ENCODE data around the gene REC8.

Gene REC8

GRCh38 chr14:24139272-24139934 is 32.5 kb upstream of the REC8 start:
- no peak for DNase-seq

- peak; percentile 99 for DNase-seq
Measured at GRCh38 chr14:24141097-24141880, 30.6 kb upstream of the REC8 start, which contains the start of gene EMC9. EMC9 (minus strand) TSS chr14:24141591; CDS start chr14:24141304, 287 bp downstream.

DNA sequence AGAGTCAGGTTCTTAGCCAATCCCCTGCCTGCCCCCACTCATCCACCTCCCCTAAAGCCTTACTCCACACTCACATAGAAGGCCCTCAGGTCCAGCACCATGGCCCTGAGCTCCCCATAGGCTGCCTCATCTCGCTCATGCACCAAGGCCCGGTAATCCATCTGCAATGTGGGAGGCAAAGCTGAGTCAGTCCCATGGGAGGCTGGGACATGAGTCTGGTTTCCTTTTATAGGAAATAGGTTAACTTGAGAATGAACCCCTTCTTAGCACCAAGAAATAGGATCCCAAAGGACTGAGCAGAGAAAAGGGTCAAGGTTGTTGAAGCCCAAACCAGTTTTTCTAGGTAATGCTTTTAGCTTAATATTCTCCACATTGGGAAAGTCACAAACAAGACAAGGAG is 28.4 kb upstream of the REC8 start:
- DNase-seq, result no peak

GRCh38 chr14:24144451-24144850 is 27.4 kb upstream of the REC8 start:
- no peak for DNase-seq

- DNase-seq, result no peak
Measured at GRCh38 chr14:24145219-24145618, 26.7 kb upstream of the REC8 start.

DNA sequence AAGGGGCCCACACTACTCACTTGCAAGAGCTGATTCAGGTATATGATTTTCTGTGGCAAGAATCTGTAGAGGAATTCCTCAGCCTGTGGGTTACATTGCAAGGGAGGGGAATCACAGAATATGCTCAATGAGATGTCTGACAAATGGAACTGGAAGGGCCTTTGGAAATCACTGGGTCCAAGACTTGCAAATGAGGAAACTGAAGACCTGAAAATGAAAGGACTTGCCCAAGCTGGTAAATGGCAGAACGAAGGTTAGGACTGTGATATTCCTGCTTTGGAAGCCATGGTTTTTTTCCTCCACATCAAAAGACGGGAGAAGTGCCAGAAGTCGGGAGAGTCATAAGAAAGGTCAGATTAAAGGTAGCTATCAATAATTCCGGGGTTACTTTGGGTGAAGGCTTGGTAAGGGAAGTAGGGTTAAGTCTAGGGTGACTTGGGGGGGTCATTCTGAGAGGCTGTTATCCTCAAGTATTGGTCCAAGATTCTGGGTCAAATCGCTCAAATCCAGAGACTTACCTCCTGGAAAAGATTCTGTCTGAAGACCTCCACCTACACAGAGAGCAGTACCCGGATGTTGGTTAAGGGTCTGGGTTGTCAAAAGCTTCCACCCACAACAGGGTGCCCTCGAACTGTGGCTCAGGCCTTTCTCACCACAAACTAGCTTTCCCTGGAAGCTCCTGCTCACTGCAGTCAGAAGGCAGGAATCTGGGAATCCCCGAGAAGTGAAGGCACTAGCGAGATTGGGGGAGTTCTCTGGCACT is 26.0 kb upstream of the REC8 start:
- no peak for DNase-seq

- DNase-seq, result peak; percentile 74
Measured at GRCh38 chr14:24146453-24146977, 25.4 kb upstream of the REC8 start, which contains the start of gene PSME2. PSME2 (minus strand) TSS chr14:24146610; CDS start chr14:24146581, 29 bp downstream.

- peak; percentile 97 for DNase-seq
Measured at GRCh38 chr14:24146978-24147760, 24.7 kb upstream of the REC8 start, which contains the start of gene RNF31. RNF31 (plus strand) TSS chr14:24147498; CDS start chr14:24147699, 201 bp downstream.

DNA sequence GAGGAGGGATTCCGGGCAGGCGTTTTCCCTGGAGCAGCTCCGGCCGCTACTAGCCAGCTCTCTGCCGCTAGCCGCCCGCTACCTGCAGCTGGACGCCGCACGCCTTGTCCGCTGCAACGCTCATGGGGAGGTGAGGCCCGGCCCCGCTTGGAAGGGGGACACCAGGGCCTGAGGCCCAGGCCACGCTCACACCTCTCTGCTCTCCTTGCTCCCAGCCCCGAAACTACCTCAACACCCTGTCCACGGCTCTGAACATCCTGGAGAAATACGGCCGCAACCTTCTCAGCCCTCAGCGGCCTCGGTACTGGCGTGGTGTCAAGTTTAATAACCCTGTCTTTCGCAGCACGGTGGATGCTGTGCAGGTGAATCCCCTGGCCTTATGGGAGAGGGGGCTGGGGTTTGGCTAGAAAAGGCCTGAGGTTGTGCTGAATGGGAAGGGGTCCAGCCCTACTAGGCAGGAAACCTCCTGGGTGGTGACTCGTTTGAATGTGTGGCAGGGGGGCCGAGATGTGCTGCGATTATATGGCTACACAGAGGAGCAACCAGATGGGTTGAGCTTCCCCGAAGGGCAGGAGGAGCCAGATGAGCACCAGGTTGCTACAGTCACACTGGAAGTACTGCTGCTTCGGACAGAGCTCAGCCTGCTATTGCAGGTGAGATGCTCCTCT is 24.0 kb upstream of the REC8 start:
- no peak for DNase-seq

DNA sequence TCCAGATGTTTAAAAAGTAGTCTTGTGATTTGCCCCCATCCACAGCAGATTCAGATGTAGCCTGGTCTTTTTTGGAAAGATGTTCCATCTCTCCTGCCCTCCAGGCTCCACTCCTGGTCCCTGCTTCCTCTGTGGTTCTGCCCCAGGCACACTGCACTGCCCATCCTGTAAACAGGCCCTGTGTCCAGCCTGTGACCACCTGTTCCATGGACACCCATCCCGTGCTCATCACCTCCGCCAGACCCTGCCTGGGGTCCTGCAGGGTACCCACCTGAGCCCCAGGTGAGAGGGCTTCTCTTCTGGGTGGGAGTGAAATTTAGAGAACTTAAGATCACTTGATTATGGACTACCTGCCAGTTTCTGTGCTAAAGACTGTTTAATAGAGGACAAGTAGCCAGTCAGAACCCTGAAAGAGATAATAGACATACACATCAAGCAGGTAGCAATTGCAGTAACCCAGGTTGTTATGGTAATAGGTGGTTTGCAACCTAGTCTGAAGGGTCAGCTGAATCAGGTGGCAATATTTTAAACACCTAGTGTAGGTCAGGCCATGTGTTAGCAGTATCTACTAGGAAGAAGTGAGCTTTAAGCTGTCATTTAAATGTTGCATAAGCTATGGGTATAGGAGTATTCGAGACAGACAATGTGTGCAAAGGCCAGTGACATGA is 22.4 kb upstream of the REC8 start:
- DNase-seq, result no peak

DNA sequence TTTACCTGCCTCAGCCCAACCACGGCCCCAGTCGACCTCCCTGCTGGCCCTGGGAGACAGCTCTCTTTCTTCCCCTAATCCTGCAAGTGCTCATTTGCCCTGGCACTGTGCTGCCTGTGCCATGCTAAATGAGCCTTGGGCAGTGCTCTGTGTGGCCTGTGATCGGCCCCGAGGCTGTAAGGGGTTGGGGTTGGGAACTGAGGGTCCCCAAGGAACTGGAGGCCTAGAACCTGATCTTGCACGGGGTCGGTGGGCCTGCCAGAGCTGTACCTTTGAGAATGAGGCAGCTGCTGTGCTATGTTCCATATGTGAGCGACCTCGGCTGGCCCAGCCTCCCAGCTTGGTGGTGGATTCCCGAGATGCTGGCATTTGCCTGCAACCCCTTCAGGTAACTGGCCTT is 21.8 kb upstream of the REC8 start:
- DNase-seq, result no peak

- DNase-seq, result no peak
Measured at GRCh38 chr14:24150567-24150966, 21.3 kb upstream of the REC8 start.

DNA sequence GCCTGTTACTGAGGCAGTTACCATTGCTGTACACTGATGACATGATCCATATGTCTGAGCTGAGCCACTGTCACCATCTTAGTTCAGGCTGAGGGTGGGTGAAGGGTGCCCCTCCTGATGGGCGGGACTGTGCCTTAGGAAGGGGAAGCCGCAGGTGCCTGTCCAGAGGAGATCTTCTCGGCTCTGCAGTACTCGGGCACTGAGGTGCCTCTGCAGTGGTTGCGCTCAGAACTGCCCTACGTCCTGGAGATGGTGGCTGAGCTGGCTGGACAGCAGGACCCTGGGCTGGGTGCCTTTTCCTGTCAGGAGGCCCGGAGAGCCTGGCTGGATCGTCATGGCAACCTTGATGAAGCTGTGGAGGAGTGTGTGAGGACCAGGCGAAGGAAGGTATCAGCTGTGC is 20.9 kb upstream of the REC8 start:
- no peak for DNase-seq

DNA sequence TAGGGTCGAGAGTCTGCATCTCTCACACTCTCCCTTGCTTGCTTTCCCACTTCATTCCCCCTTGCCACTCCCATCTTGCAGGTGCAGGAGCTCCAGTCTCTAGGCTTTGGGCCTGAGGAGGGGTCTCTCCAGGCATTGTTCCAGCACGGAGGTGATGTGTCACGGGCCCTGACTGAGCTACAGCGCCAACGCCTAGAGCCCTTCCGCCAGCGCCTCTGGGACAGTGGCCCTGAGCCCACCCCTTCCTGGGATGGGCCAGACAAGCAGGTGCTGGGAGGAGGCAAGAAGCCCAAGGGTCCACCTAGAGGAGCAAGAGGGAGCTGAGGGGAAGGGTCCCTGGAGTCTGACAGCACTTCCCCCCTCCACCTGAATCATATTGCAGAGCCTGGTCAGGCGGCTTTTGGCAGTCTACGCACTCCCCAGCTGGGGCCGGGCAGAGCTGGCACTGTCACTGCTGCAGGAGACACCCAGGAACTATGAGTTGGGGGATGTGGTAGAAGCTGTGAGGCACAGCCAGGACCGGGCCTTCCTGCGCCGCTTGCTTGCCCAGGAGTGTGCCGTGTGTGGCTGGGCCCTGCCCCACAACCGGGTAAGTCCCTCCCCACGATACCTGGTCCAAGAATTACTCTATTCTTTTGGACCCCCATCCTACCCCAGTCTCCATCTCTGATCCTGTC is 20.3 kb upstream of the REC8 start:
- no peak for DNase-seq

DNA sequence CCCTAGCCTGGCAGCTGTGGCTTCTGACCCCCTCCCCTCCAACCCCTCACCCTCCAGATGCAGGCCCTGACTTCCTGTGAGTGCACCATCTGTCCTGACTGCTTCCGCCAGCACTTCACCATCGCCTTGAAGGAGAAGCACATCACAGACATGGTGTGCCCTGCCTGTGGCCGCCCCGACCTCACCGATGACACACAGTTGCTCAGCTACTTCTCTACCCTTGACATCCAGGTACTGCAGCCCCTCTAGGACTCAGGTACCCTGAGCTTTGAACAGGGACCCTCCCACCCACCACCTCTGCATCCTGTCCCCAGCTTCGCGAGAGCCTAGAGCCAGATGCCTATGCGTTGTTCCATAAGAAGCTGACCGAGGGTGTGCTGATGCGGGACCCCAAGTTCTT is 16.8 kb upstream of the REC8 start:
- DNase-seq, result no peak

- DNase-seq, result no peak
Measured at GRCh38 chr14:24156840-24157239, 15.0 kb upstream of the REC8 start.

GRCh38 chr14:24157331-24157730 is 14.5 kb upstream of the REC8 start:
- DNase-seq, result no peak

DNA sequence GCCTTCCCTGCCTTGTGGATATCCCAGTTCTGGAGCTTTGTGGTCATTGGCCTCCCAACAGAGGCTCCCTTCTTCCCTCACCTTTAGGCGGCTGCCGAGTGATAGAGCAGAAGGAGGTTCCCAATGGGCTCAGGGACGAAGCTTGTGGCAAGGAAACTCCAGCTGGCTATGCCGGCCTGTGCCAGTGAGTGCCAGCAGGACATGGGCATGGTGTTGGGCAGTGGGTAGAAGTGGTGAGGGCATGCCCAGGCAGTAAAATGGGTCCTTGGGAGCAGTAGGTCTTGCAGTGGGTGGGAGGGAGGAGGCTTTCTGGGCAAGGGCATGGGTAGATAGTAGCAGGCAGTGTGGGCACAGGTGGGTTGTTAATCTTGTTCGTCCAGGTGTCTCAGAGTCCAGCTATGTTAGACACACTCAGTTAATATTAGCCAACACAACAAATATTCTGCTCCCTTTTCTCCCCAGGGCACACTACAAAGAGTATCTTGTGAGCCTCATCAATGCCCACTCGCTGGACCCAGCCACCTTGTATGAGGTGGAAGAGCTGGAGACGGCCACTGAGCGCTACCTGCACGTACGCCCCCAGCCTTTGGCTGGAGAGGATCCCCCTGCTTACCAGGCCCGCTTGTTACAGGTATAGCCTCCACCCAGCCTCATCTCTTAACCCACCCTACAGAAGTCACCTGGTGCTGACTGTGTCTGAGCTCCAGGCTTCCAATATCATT is 11.9 kb upstream of the REC8 start:
- no peak for DNase-seq

DNA sequence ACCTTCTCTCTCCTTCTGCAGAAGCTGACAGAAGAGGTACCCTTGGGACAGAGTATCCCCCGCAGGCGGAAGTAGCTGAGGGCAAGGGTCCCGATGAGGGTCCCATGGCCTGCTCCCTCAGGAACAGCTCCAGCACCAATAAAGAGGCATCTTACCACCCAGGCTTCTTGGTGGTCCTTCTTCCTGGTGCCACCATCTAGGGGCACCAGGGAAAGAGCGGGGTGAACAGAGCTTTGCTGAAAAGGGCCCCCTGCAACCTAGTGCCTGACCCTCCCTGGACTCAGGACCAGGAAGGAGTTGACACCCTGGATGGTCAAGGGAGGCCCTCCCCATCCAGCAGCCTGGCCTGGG is 11.4 kb upstream of the REC8 start:
- DNase-seq, result no peak
